Thoracic aorta (tissue), 2 donors: ENCODE results near the gene SETD3. TPM values are rescaled to one million over a fixed set of nuclear protein-coding genes. Genes with fewer than 3 reads are reported as not detected.

Source experiments
- ATAC-seq: fragments of 150-250 bp; one replicate; pipeline ENCODE4 v1.8.0; 2017; ENCODE audit warnings: low read depth; ENCODE audit not compliant: insufficient number of reproducible peaks, low FRiP score
- DNase-seq: peaks from one replicate; pipeline ENCODE4 v3.0.0-alpha.2; 2020; ENCODE audit warnings: low spot score
- H3K27ac ChIP-seq, 2 donors: fragments of 200-600 bp; sonication (generic); 1 replicate in 1 of 2; 2 replicates in 1 of 2; pipeline ENCODE4 v1.5.1; 2016; ENCODE audit warnings: mild to moderate bottlenecking in 2 of 2, moderate library complexity in 2 of 2
- H3K27me3 ChIP-seq: fragments of 200-600 bp; sonication (generic); replicated peaks from 2 replicates; pipeline ENCODE4 v1.6.0; 2016; ENCODE audit warnings: mild to moderate bottlenecking; ENCODE audit not compliant: insufficient read depth
- H3K36me3 ChIP-seq: fragments of 200-600 bp; sonication (generic); one replicate; pipeline ENCODE4 v1.5.1; 2016
- H3K4me1 ChIP-seq, 2 donors: fragments of 200-600 bp; sonication (generic); 1 replicate in 1 of 2; 2 replicates in 1 of 2; pipeline versions ENCODE4 v1.5.1 to v1.6.0; 2016; ENCODE audit warnings: low read depth in 2 of 2, mild to moderate bottlenecking in 1 of 2; ENCODE audit not compliant: control insufficient read depth in 1 of 2
- H3K4me3 ChIP-seq: fragments of 200-600 bp; sonication (generic); 2 replicates; pipeline ENCODE4 v1.5.1; 2016; ENCODE audit warnings: mild to moderate bottlenecking
- H3K9me3 ChIP-seq: fragments of 200-600 bp; sonication (generic); 2 replicates; pipeline ENCODE4 v1.5.1; 2016
- total RNA-seq, 2 donors: library from RNA; depleted of rRNA; stranded (reverse); fragments of >200 nt; gene quantifications; one replicate each; pipeline versions ENCODE4 v1.1.0 to v1.2.3, GENCODE V29; 2016
- TF ChIP-seq, protein P1 (sequence below): fragments of 200-600 bp; sonication (generic); IDR thresholded peaks from one replicate; pipeline ENCODE4 v1.5.1; 2019; ENCODE audit warnings: antibody characterized with exemption

Gene SETD3
- total RNA-seq, 2 donors from 2014 or later = 70.8 to 76.8 TPM

DNA sequence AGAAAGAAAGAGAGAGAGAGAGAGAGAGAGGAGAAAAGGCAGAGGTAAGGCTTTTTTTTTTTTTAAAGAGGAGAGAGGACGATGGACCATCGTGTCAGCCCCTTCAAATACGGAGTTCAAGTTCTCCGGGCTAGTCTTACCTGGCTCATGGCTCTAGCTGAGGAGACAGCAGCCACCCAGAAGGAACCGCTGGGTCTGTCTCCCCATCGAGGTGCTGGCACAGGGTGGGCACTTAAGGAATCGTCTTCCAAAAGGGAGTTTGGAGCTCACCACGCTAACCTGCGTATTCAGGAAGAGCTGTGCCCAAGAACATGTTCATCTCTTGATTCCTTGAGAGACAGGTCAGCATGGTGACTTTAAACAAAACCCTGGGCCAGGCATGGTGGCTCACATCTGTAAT, 102.7 kb downstream of the SETD3 start:
- DNase-seq (no peak), ATAC-seq (no peak)
- Histone ChIP-seq H3K9me3 (no peaks in the 10 kb centered on the region), H3K27ac (no peak overlapping the region), H3K4me3 (no peak overlapping the region), H3K36me3 (no peaks in the 10 kb centered on the region), H3K27me3 (no peaks in the 10 kb centered on the region), H3K4me1 (no peaks in the 10 kb centered on the region)
- TF ChIP-seq, protein P1, sequence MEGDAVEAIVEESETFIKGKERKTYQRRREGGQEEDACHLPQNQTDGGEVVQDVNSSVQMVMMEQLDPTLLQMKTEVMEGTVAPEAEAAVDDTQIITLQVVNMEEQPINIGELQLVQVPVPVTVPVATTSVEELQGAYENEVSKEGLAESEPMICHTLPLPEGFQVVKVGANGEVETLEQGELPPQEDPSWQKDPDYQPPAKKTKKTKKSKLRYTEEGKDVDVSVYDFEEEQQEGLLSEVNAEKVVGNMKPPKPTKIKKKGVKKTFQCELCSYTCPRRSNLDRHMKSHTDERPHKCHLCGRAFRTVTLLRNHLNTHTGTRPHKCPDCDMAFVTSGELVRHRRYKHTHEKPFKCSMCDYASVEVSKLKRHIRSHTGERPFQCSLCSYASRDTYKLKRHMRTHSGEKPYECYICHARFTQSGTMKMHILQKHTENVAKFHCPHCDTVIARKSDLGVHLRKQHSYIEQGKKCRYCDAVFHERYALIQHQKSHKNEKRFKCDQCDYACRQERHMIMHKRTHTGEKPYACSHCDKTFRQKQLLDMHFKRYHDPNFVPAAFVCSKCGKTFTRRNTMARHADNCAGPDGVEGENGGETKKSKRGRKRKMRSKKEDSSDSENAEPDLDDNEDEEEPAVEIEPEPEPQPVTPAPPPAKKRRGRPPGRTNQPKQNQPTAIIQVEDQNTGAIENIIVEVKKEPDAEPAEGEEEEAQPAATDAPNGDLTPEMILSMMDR = no peak

DNA sequence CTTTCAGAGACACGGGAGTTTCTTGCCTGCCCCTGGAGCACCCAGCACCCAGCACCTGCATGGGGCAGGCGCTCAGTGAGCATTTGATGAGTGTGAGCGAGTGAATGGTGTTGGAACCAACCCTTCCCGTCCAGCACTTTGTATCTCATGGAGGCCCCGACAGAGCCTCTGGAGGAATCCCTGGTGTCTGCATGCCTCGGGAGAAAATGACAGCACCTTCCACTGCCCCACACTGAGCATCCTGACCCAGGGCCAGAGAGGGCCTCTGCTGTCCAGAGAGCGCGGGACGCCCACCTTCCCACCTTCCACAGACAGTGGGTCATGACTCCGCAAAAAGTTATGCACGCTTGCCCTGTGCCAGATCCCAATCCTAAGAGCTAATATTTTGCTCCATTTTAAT, 105.7 kb downstream of the SETD3 start:
- TF ChIP-seq, protein P1 = no peak
- Histone ChIP-seq H3K4me3 (no peak overlapping the region), H3K9me3 (no peaks in the 10 kb centered on the region), H3K27me3 (no peaks in the 10 kb centered on the region), H3K4me1 (no peaks in the 10 kb centered on the region), H3K27ac (no peak overlapping the region), H3K36me3 (no peaks in the 10 kb centered on the region)
- ATAC-seq (no peak), DNase-seq (no peak)

- Histone ChIP-seq H3K27ac (no peak overlapping the region), H3K36me3 (no peaks in the 10 kb centered on the region), H3K4me3 (no peak overlapping the region), H3K27me3 (no peaks in the 10 kb centered on the region), H3K9me3 (no peaks in the 10 kb centered on the region), H3K4me1 (no peaks in the 10 kb centered on the region)
- ATAC-seq = no peak
- TF ChIP-seq, protein P1 = no peak
- no peak for DNase-seq
Measured at GRCh38 chr14:99363616-99364290, 116.9 kb downstream of the SETD3 start.

GRCh38 chr14:99363051-99363450, 117.6 kb downstream of the SETD3 start:
- H3K9me3 ChIP-seq = no peaks in the 10 kb centered on the region
- H3K4me1 ChIP-seq = no peaks in the 10 kb centered on the region
- ATAC-seq (no peak), DNase-seq (no peak)
- TF ChIP-seq, protein P1 = no peak
- no peaks in the 10 kb centered on the region for H3K36me3 ChIP-seq
- no peak overlapping the region for H3K27ac ChIP-seq
- no peak overlapping the region for H3K4me3 ChIP-seq
- no peaks in the 10 kb centered on the region for H3K27me3 ChIP-seq

GRCh38 chr14:99361596-99362215, 119.0 kb downstream of the SETD3 start:
- no peaks in the 10 kb centered on the region for H3K4me1 ChIP-seq
- no peak overlapping the region for H3K4me3 ChIP-seq
- H3K36me3 ChIP-seq = no peaks in the 10 kb centered on the region
- no peak overlapping the region for H3K27ac ChIP-seq
- TF ChIP-seq, protein P1 = no peak
- H3K27me3 ChIP-seq = no peaks in the 10 kb centered on the region
- H3K9me3 ChIP-seq = no peaks in the 10 kb centered on the region
- ATAC-seq (no peak), DNase-seq (no peak)
